GM18868 (cell line): Measurements from ENCODE around the gene SCRT2.
"Not testable (repeated sequence)": the region's sequence is repeated elsewhere in the genome, so short reads cannot be mapped to it uniquely, and the experiment has no call there.

ENCODE experiments used
- ATAC-seq: cut with Tn5 transposase; IDR thresholded peaks from one replicate; pipeline ENCODE4 v1.9.1; 2021; ENCODE audit warnings: mild to moderate bottlenecking, moderate library complexity; ENCODE audit not compliant: unreplicated experiment

Gene SCRT2

GRCh38 chr20:675453-676314 is at the start of gene SCRT2:
Gene SCRT2, minus strand, starts transcription at chr20:675802. Its CDS starts 201 bp downstream, at chr20:675601.
- ATAC-seq, result no peak

DNA sequence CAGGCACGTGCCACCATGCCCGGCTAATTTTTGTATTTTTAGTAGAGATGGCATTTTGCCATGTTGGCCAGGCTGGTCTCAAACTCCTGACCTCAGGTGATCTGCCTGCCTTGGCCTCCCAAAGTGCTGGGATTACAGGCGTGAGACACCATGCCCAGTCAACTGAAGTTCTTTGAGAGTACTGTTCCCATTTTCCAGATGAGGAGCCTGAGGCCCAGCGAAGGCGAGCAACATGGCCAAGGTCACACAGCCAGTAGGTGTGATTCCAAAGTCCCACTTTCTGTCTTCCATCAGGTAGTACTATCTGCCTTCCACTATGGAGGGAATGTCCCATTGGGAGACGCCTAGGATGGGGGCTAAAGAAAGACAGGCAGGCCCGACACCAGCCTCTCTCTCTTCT is 49.2 kb upstream of the SCRT2 start:
- not testable (repeated sequence) for ATAC-seq

GRCh38 chr20:723756-724155 is 48.2 kb upstream of the SCRT2 start:
- no peak for ATAC-seq

- no peak for ATAC-seq
Observed at GRCh38 chr20:722822-723644, 47.4 kb upstream of the SCRT2 start.

DNA sequence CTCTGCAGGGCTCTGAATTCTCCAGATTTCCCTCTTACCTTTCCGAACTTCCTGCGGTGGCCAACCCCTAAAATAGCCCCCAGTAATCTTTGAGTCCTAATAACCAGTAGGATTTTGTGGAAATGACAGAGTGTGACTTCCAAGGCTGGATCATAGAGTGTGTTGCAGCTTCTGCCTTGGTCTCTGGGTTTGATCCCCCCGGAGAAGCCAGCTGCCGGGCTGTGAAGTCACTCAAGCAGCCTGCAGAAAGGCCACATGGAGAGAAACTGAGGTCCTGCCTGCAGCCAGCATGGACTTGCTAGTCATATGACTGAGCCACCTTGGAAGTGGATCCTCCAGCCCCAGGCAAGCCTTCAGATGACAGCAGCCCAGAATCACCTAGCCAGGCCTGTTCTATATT is 46.3 kb upstream of the SCRT2 start:
- ATAC-seq, result no peak

- ATAC-seq, result no peak
Observed at GRCh38 chr20:719816-720215, 44.2 kb upstream of the SCRT2 start.

DNA sequence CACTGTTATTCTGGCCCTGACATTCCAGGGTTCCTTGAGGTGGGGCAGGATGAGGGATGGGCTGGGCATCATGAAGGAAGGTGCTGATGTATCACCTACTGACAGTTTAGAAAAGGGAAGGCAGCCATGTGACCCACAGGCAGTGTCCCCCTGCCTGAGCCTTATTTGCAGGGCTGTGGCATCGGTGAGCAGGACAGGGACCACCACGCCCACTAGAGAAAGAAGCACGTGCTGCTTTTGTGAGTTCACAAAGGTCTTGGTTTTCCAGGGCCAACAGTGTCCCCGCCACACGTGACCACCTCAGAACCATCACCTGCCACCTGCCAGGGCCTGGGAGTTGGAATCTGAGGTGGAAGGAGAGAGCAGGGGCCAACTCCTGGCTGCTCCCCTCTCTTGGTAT is 43.5 kb upstream of the SCRT2 start:
- no peak for ATAC-seq

GRCh38 chr20:717832-718231 is 42.2 kb upstream of the SCRT2 start:
- no peak for ATAC-seq

DNA sequence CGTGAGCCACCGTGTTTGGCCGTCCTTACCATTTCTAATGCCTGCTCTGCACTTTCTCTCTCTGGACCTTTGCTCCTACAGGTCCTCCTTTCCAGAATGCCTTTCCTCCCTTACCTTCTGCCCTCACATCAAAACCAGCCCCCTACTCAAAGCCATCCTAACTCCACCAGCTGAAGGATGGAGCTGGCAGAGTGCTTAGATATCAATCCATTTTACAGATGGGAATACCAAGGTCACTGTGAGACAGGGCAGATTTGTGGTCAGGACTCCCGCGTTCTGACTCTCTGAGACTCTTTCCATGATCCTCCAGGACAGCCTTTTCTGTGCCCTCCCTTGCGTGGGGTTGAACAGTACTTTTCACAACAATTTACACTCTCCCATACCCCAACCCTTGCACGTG is 41.7 kb upstream of the SCRT2 start:
- ATAC-seq, result no peak

DNA sequence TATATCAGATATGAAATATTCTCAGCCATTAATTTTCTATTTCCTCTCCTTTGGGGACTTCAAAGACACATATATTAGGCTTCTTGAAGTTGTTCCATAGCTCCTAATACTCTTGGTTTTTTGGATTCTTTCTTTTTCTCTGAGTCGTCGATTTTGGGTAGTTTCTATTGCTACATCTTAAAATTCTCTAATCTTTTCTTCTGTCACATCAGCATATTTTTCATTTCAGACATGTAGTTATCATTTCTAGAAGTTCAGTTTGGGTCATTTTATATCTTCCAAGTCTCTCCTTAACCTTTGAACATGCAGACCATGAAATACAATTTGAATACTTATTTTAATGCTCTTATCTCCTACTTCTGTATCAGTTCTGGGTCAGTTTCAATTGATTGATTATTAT is 38.9 kb upstream of the SCRT2 start:
- ATAC-seq, result no peak

GRCh38 chr20:711576-711975 is 36.0 kb upstream of the SCRT2 start:
- ATAC-seq, result no peak

DNA sequence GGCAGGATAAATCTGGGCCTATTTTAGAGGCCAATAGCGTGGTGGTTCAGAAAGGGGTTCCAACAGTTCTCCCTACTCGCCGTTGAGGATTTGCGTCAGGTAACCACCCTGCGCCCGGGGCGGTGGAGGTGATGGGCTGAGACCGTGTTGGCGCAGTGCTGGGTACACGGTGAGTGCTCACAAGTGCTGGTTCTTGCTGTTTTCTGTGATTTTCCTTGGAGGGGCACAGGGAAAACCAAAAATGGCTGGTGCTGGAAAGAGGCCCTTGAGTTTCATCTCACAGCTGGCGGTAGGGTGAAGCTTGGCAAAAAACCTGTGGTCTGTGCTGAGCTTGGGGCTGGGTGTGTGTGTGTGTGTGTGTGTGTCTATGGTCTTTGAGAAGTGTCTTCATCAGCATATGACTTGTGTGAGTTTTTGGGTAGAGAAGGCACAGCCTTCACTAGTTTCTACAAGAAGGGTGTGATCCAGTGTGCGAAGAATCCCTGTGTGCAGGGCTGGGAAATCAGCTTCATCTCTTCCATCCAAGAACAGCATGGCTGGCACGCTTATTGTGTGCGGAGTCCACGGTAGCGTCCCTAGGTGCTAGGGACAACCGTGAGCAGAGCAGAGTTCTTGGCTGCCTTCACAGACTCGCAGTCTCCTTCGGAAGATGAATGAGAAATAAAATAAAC is 35.3 kb upstream of the SCRT2 start:
- no peak for ATAC-seq

GRCh38 chr20:709991-710779 is 34.6 kb upstream of the SCRT2 start:
- no peak for ATAC-seq

- ATAC-seq, result no peak
Observed at GRCh38 chr20:709423-709822, 33.8 kb upstream of the SCRT2 start.

GRCh38 chr20:708956-709355 is 33.4 kb upstream of the SCRT2 start:
- no peak for ATAC-seq

GRCh38 chr20:707451-708110 is 32.0 kb upstream of the SCRT2 start:
- no peak for ATAC-seq

DNA sequence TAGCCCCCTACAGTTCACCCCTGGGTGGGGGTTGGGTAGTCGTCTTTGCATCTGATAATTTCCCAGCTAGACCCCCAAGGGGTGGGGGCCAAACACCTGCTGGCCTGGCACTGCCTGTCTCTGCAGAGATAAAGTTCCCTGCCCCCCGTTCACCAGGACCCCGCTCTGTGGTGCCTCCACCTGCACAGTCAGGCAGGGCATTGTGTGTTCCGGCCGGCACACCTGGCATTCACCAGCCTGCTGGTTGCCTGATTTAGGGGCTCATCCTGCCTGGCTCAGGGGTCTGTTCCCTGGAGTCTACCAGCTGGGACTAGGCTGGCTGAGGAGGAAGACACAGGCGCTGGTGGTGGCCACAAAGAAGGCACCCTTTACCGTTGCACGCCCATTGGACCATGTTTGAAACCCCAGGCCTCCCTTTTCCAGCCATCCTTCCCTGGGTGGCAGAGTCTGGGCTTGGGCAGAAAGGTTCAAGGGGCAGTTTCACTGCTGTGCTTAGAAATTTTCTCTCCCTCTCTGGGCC is 30.8 kb upstream of the SCRT2 start:
- ATAC-seq, result no peak

GRCh38 chr20:704726-705125 is 29.1 kb upstream of the SCRT2 start:
- ATAC-seq, result no peak

DNA sequence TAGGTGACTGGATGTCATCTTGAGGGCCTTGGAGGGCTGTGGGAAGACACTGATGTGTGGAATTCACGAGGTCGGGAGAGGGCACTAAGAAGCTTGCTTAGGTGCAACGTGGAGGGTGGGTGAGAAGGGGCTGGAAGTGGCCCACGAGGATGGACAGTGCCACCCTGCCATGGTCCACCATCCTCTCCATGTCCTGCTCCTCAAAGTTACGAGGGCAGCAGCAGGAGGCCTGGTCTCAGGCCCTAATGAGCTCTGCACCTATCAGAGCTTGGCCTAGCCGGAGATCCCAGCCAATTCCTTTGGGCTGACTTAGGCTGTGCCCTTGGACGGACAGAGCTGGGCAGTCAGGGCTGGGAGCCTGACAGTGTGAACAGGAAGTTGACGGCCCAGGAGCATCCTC is 27.8 kb upstream of the SCRT2 start:
- no peak for ATAC-seq

GRCh38 chr20:703006-703405 is 27.4 kb upstream of the SCRT2 start:
- ATAC-seq, result no peak
